ENCODE data around the gene COL4A2. TPM values are rescaled to one million over a fixed set of nuclear protein-coding genes. Genes with fewer than 3 reads are reported as not detected.
"Not testable (repeated sequence)": the region's sequence is repeated elsewhere in the genome, so short reads cannot be mapped to it uniquely, and the experiment has no call there.

COL4A2 gene
- total and polyA plus RNA-seq, 3 experiments from 2014 or later: not detected

DNA sequence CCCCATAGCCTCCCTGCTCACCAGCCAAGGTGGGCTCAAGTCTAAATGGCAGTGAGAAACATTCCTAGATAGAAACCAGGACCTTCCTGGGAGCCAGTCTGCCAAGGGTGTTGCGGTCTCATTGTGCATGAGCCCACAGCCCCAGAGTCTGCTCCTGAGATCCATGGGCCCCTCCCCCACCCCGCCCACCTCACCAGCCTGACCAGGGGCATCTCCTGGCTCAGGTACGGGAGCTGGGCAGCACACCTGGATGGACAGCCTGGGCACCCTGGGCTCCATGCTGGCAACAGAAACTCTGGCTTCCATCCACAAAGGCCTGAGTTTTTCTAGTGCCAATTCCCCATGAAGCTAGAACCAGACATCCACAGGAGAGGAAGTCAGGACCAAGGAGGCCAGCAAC, 188.8 kb downstream of the COL4A2 start:
- H3K4me1 Mint-ChIP-seq: no peaks in the 10 kb centered on the region
- no peaks in the 10 kb centered on the region for H3K36me3 Mint-ChIP-seq
- no peak overlapping the region for H3K4me3 Mint-ChIP-seq
- no peak for DNase-seq
- H3K27ac ChIP-seq (ENCODE audit: low read depth, low read length): no peak overlapping the region
- H3K4me1 ChIP-seq (ENCODE audit: insufficient read depth, low read length): no peaks in the 10 kb centered on the region
- ChIA-PET CTCF (no interaction called here), POLR2A (no interaction called here)
- H3K27ac Mint-ChIP-seq: no peak overlapping the region
- H3K27me3 Mint-ChIP-seq: peaks cover 0 to 2% of the 10 kb centered on the region in 2 donors
- no peaks in the 10 kb centered on the region for H3K27me3 ChIP-seq (ENCODE audit: insufficient read depth, low read length, poor library complexity, severe bottlenecking)
- no peaks in the 10 kb centered on the region for H3K9me3 ChIP-seq (ENCODE audit: low read length)
- H3K9me3 Mint-ChIP-seq: peaks cover 0 to 5% (median 1%) of the 10 kb centered on the region in 5 donors
- H3K36me3 ChIP-seq (ENCODE audit: insufficient read depth, low read length): no peaks in the 10 kb centered on the region
- H3K4me3 ChIP-seq (ENCODE audit: low read length): no peak overlapping the region

- no peaks in the 10 kb centered on the region for H3K4me1 Mint-ChIP-seq
- POLR2A ChIA-PET: no interaction called here
These were observed 189.2 kb downstream of the COL4A2 start for GRCh38 chr13:110496281-110496680.

GRCh38 chr13:110497003-110497402, 189.9 kb downstream of the COL4A2 start:
- H3K36me3 ChIP-seq (ENCODE audit: insufficient read depth, low read length): no peaks in the 10 kb centered on the region
- H3K27me3 Mint-ChIP-seq: peaks cover 5 to 6% of the 10 kb centered on the region in 2 donors
- no peaks in the 10 kb centered on the region for H3K27me3 ChIP-seq (ENCODE audit: insufficient read depth, low read length, poor library complexity, severe bottlenecking)
- H3K27ac ChIP-seq (ENCODE audit: low read depth, low read length): no peak overlapping the region
- no peak for DNase-seq
- H3K4me1 Mint-ChIP-seq: no peaks in the 10 kb centered on the region
- ChIA-PET CTCF (no interaction called here), POLR2A (no interaction called here)
- peaks cover 0 to 6% (median 3%) of the 10 kb centered on the region in 5 donors for H3K9me3 Mint-ChIP-seq
- H3K4me1 ChIP-seq (ENCODE audit: insufficient read depth, low read length): no peaks in the 10 kb centered on the region
- H3K4me3 Mint-ChIP-seq: no peak overlapping the region
- H3K36me3 Mint-ChIP-seq: no peaks in the 10 kb centered on the region
- H3K4me3 ChIP-seq (ENCODE audit: low read length): no peak overlapping the region
- no peak overlapping the region for H3K27ac Mint-ChIP-seq
- H3K9me3 ChIP-seq (ENCODE audit: low read length): no peaks in the 10 kb centered on the region

More at GRCh38 chr13:110496281-110496680, 189.2 kb downstream of the COL4A2 start:
- H3K4me1 ChIP-seq (ENCODE audit: insufficient read depth, low read length): no peaks in the 10 kb centered on the region
- no peak overlapping the region for H3K4me3 Mint-ChIP-seq
- no peak overlapping the region for H3K27ac ChIP-seq (ENCODE audit: low read depth, low read length)
- CTCF ChIA-PET: no interaction called here
- no peak overlapping the region for H3K4me3 ChIP-seq (ENCODE audit: low read length)
- H3K36me3 Mint-ChIP-seq: no peaks in the 10 kb centered on the region
- H3K9me3 Mint-ChIP-seq: peaks cover 0 to 6% (median 1%) of the 10 kb centered on the region in 5 donors
- H3K27me3 ChIP-seq (ENCODE audit: insufficient read depth, low read length, poor library complexity, severe bottlenecking): no peaks in the 10 kb centered on the region
- no peak overlapping the region for H3K27ac Mint-ChIP-seq
- no peak for DNase-seq
- H3K36me3 ChIP-seq (ENCODE audit: insufficient read depth, low read length): no peaks in the 10 kb centered on the region
- no peaks in the 10 kb centered on the region for H3K9me3 ChIP-seq (ENCODE audit: low read length)
- H3K27me3 Mint-ChIP-seq: peaks cover 0 to 2% of the 10 kb centered on the region in 2 donors

GRCh38 chr13:110497896-110498295, 190.8 kb downstream of the COL4A2 start:
- H3K27me3 ChIP-seq (ENCODE audit: insufficient read depth, low read length, poor library complexity, severe bottlenecking); H3K27ac ChIP-seq (ENCODE audit: low read depth, low read length); H3K4me3 ChIP-seq (ENCODE audit: low read length); DNase-seq; H3K27ac Mint-ChIP-seq; H3K4me1 Mint-ChIP-seq; H3K9me3 Mint-ChIP-seq; H3K27me3 Mint-ChIP-seq; H3K4me1 ChIP-seq (ENCODE audit: insufficient read depth, low read length); H3K4me3 Mint-ChIP-seq; H3K36me3 Mint-ChIP-seq; CTCF ChIA-PET; H3K36me3 ChIP-seq (ENCODE audit: insufficient read depth, low read length); POLR2A ChIA-PET; H3K9me3 ChIP-seq (ENCODE audit: low read length): not testable (repeated sequence)

DNA sequence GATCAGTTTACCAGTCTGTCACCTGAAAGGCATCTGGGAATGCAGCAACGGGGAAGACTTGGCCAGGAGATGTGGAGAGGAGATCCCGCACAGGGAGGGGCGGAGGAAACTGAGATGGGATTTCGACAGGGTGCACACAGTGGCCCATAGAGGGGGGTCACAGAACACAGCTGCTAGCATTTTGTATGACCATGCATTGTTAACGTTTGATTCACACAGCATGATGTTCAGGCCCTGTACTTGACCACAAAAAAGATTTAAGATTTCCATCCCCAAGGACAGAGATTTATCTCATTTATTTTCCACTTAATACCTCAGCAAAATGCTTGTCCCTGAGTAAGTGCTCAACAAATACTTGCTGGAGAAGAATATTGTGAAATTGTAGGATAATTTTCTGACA, 191.2 kb downstream of the COL4A2 start:
- no peaks in the 10 kb centered on the region for H3K36me3 Mint-ChIP-seq
- ChIA-PET CTCF (no interaction called here), POLR2A (no interaction called here)
- H3K27me3 Mint-ChIP-seq: peaks cover 7 to 8% of the 10 kb centered on the region in 2 donors
- Histone ChIP-seq H3K27ac (ENCODE audit: low read depth, low read length) (no peak overlapping the region), H3K9me3 (ENCODE audit: low read length) (no peaks in the 10 kb centered on the region), H3K4me3 (ENCODE audit: low read length) (no peak overlapping the region), H3K36me3 (ENCODE audit: insufficient read depth, low read length) (no peaks in the 10 kb centered on the region), H3K27me3 (ENCODE audit: insufficient read depth, low read length, poor library complexity, severe bottlenecking) (no peaks in the 10 kb centered on the region), H3K4me1 (ENCODE audit: insufficient read depth, low read length) (no peaks in the 10 kb centered on the region)
- no peak overlapping the region for H3K4me3 Mint-ChIP-seq
- H3K9me3 Mint-ChIP-seq: peaks cover 0 to 6% (median 3%) of the 10 kb centered on the region in 5 donors
- no peak for DNase-seq
- no peak overlapping the region for H3K27ac Mint-ChIP-seq
- no peaks in the 10 kb centered on the region for H3K4me1 Mint-ChIP-seq

DNA sequence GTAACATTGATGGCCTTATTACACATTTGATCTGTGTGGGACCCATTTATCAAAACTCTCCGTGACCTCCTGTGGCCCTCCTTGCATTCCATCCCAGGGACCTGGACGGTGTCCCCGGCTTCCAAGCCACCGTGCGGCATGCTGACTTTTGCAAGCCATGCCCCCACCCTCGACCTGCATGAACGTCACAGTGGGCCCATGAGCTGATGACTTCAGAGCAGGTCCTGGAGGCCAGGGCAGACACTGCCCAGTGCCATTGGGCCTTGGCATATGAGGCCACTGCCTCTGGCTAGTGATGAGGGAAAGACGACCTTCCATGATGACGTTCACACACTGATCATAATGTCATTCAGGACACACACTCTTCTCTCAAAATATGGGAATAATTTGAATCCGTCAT, 191.7 kb downstream of the COL4A2 start:
- Histone ChIP-seq H3K36me3 (ENCODE audit: insufficient read depth, low read length) (no peaks in the 10 kb centered on the region), H3K27me3 (ENCODE audit: insufficient read depth, low read length, poor library complexity, severe bottlenecking) (no peaks in the 10 kb centered on the region), H3K9me3 (ENCODE audit: low read length) (no peaks in the 10 kb centered on the region), H3K27ac (ENCODE audit: low read depth, low read length) (no peak overlapping the region), H3K4me1 (ENCODE audit: insufficient read depth, low read length) (no peaks in the 10 kb centered on the region), H3K4me3 (ENCODE audit: low read length) (no peak overlapping the region)
- H3K4me1 Mint-ChIP-seq: no peaks in the 10 kb centered on the region
- H3K36me3 Mint-ChIP-seq: no peaks in the 10 kb centered on the region
- no peak overlapping the region for H3K4me3 Mint-ChIP-seq
- H3K27me3 Mint-ChIP-seq: peaks cover 7 to 8% of the 10 kb centered on the region in 2 donors
- ChIA-PET CTCF (no interaction called here), POLR2A (no interaction called here)
- H3K9me3 Mint-ChIP-seq: peaks cover 0 to 6% (median 3%) of the 10 kb centered on the region in 5 donors
- no peak for DNase-seq
- H3K27ac Mint-ChIP-seq: no peak overlapping the region

- no peak for DNase-seq
- Mint-ChIP-seq H3K4me3 (no peak overlapping the region), H3K27ac (no peak overlapping the region), H3K36me3 (no peaks in the 10 kb centered on the region), H3K9me3 (peaks cover 0 to 6% (median 3%) of the 10 kb centered on the region in 5 donors), H3K27me3 (peaks cover 7 to 8% of the 10 kb centered on the region in 2 donors), H3K4me1 (no peaks in the 10 kb centered on the region)
- Histone ChIP-seq H3K36me3 (ENCODE audit: insufficient read depth, low read length) (no peaks in the 10 kb centered on the region), H3K27me3 (ENCODE audit: insufficient read depth, low read length, poor library complexity, severe bottlenecking) (no peaks in the 10 kb centered on the region), H3K4me3 (ENCODE audit: low read length) (no peak overlapping the region), H3K27ac (ENCODE audit: low read depth, low read length) (no peak overlapping the region), H3K4me1 (ENCODE audit: insufficient read depth, low read length) (no peaks in the 10 kb centered on the region), H3K9me3 (ENCODE audit: low read length) (no peaks in the 10 kb centered on the region)
- POLR2A ChIA-PET: no interaction called here
- CTCF ChIA-PET: no interaction called here
These were observed 192.7 kb downstream of the COL4A2 start for GRCh38 chr13:110499621-110500281.

GRCh38 chr13:110500341-110500740, 193.3 kb downstream of the COL4A2 start:
- no peak overlapping the region for H3K27ac ChIP-seq (ENCODE audit: low read depth, low read length)
- no peaks in the 10 kb centered on the region for H3K27me3 ChIP-seq (ENCODE audit: insufficient read depth, low read length, poor library complexity, severe bottlenecking)
- no peaks in the 10 kb centered on the region for H3K4me1 Mint-ChIP-seq
- H3K9me3 Mint-ChIP-seq: peaks cover 0 to 6% (median 3%) of the 10 kb centered on the region in 5 donors
- H3K27me3 Mint-ChIP-seq: peaks cover 7 to 8% of the 10 kb centered on the region in 2 donors
- DNase-seq: no peak
- H3K36me3 Mint-ChIP-seq: no peaks in the 10 kb centered on the region
- H3K9me3 ChIP-seq (ENCODE audit: low read length): no peaks in the 10 kb centered on the region
- no peaks in the 10 kb centered on the region for H3K36me3 ChIP-seq (ENCODE audit: insufficient read depth, low read length)
- H3K4me1 ChIP-seq (ENCODE audit: insufficient read depth, low read length): no peaks in the 10 kb centered on the region
- H3K4me3 Mint-ChIP-seq: no peak overlapping the region
- POLR2A ChIA-PET: no interaction called here
- CTCF ChIA-PET: no interaction called here
- H3K27ac Mint-ChIP-seq: no peak overlapping the region
- H3K4me3 ChIP-seq (ENCODE audit: low read length): no peak overlapping the region
